ENCODE results near the gene C22orf31.

GRCh38 chr22:29026579-29026978 lies 35.1 kb downstream of the C22orf31 start:
- TF ChIP-seq, protein P1, sequence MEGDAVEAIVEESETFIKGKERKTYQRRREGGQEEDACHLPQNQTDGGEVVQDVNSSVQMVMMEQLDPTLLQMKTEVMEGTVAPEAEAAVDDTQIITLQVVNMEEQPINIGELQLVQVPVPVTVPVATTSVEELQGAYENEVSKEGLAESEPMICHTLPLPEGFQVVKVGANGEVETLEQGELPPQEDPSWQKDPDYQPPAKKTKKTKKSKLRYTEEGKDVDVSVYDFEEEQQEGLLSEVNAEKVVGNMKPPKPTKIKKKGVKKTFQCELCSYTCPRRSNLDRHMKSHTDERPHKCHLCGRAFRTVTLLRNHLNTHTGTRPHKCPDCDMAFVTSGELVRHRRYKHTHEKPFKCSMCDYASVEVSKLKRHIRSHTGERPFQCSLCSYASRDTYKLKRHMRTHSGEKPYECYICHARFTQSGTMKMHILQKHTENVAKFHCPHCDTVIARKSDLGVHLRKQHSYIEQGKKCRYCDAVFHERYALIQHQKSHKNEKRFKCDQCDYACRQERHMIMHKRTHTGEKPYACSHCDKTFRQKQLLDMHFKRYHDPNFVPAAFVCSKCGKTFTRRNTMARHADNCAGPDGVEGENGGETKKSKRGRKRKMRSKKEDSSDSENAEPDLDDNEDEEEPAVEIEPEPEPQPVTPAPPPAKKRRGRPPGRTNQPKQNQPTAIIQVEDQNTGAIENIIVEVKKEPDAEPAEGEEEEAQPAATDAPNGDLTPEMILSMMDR (IDR thresholded peaks at IDR 0.05; ENCODE audit: low read depth, low read length, poor library complexity, severe bottlenecking): no peak
- no peak for TF ChIP-seq EZH2phosphoT487 (IDR thresholded peaks at IDR 0.05; ENCODE audit: borderline replicate concordance, low read length)

Measured in DOHH2 (cell line).